SK-N-SH (cell line): Measurements from ENCODE around the gene PDLIM4.

Experiments used
- CTCF ChIP-seq: fragments of 200-600 bp; sonication (generic); IDR thresholded peaks from 2 replicates; pipeline ENCODE4 v1.6.1; 2017; ENCODE audit warnings: antibody characterized with exemption, mild to moderate bottlenecking, moderate library complexity
- ELF1 ChIP-seq: IDR thresholded peaks from 2 replicates; pipeline ENCODE4 v1.4.0; 2012
- FOXM1 ChIP-seq: IDR thresholded peaks from 2 replicates; pipeline ENCODE4 v1.4.0; 2012; ENCODE audit warnings: low read depth, mild to moderate bottlenecking
- POLR2AphosphoS5 ChIP-seq: IDR thresholded peaks from 2 replicates; pipeline ENCODE4 v1.6.1; 2012; ENCODE audit warnings: low read depth, low read length
- RAD21 ChIP-seq: IDR thresholded peaks from 2 replicates; pipeline ENCODE4 v1.6.1; 2012; ENCODE audit warnings: mild to moderate bottlenecking, low read length
- RCOR1 ChIP-seq: fragments of 150-350 bp; IDR thresholded peaks from 2 replicates; pipeline ENCODE4 v1.6.1; 2017; ENCODE audit warnings: antibody characterized with exemption, low read length
- REST ChIP-seq: IDR thresholded peaks from 2 replicates; pipeline ENCODE4 v1.6.1; 2012; ENCODE audit warnings: mild to moderate bottlenecking, low read depth, low read length, moderate library complexity
- USF2 ChIP-seq: fragments of 150-350 bp; IDR thresholded peaks from 2 replicates; pipeline ENCODE4 v1.6.1; 2017; ENCODE audit warnings: antibody characterized with exemption, low read length, low read depth, borderline replicate concordance

GRCh38 chr5:132259069-132259851 is 1.8 kb downstream of the PDLIM4 start:
- TF ChIP-seq CTCF = no peak
- TF ChIP-seq RAD21 = no peak
- TF ChIP-seq ELF1 = no peak
- peak; percentile 66; the same call in 1 of the 2 replicates for TF ChIP-seq POLR2AphosphoS5
- no peak for TF ChIP-seq FOXM1
- no peak; the same call in 1 of the 2 replicates for TF ChIP-seq RCOR1
- TF ChIP-seq REST = no peak
- TF ChIP-seq USF2 = no peak
